Hepatic stellate cell (primary cell): ENCODE data around the gene NHS.

ENCODE experiments used
- DNase-seq: peaks from one replicate; pipeline ENCODE4 v3.0.0; 2011; ENCODE audit warnings: low spot score

Gene NHS

DNA sequence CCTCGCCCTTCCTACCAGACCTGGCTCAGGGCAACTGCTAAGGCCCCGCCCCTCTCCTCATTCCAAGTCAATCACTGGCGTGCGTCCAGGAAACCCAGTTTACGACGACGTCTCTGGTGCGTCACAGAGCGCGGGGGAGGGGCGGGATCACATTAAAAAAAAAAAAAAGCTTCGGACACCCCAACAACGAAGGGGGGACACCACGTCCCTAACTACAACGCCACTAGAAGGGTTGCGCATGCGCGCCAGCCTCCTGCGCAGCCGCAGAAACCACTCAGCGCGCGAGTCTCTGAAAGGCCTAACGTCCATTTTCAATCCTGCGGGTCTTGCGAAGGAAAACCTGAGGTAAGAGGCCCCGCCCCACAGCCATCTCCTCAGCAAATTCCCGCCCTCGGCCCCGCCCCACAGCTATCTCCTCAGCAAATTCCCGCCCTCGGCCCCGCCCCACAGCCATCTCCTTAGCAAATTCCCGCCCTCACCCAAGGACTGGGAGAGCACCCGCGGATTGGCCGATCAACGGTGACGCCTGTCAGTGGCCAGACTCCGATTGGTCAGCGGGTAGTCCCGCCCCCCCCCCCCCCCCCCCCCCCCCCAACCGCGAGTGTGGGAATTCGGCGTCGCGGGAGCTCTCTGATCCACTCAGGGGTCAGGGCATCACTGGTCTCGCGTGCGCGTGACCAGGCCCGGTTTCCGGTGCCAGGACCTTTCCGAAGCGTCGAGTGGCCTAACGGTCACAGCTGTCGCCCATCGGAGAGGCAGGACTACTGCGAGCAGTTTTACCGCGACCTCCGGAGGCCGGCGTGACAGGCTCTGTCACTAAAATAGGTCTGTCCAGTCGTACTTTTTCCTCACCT lies 362.1 kb downstream of the NHS start, which contains the start of gene SCML1:
TSS of gene SCML1 (plus strand) at position 638 of the 854 bp plus-strand sequence. CDS start 6,694 bp downstream, outside the sequence.
- DNase-seq, result peak; percentile 86

DNA sequence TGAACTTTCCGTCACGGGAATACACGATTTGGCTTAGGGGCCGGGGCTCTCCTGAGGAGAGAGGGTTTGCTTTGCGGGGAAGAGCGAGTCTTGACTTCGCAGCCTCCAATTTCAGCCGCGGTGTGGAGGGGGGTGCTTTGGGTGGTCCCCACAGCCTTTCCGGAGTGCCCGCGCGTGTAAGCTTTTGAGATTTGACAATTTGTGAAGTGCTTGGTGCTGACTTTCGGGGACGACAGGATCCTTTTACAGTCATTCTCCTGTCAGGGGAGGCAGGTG lies 362.6 kb downstream of the NHS start:
- DNase-seq, result no peak

DNA sequence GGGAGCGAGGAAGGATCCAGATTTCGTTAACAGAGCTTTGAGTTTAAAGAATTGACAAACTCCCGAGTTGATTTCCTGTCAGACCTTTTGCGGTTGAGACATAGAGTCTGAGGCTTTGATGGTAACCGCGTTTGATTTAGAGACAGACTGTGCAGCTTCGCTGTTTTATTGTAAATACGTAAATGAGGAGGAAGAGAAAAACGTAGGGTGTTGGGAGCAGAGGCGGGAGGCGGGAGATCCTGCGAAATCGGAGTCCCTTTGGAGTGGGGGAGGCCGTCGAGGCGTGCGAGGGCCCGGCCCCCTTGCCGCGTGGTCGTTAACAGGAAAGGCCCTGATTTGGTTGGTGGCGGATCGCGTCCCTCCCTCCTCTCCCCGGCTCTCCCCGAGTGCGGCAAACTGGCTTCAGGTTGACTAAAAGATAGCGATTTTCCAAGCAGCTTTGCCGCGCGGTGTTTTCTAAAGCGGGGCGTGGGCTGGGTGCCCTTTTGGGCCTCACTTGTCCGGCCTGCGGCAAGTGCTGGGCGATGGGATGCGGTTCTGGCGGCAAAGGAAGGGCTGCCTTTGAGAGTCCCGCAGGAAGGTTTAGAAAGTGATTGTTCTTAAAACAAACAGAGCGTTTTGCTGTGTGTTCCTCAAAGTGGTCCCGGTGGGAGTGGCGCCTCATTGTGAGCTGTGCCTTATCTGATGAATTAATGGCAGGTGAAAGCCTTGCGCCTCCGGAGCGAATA lies 363.1 kb downstream of the NHS start:
- DNase-seq, result peak; percentile 9

DNA sequence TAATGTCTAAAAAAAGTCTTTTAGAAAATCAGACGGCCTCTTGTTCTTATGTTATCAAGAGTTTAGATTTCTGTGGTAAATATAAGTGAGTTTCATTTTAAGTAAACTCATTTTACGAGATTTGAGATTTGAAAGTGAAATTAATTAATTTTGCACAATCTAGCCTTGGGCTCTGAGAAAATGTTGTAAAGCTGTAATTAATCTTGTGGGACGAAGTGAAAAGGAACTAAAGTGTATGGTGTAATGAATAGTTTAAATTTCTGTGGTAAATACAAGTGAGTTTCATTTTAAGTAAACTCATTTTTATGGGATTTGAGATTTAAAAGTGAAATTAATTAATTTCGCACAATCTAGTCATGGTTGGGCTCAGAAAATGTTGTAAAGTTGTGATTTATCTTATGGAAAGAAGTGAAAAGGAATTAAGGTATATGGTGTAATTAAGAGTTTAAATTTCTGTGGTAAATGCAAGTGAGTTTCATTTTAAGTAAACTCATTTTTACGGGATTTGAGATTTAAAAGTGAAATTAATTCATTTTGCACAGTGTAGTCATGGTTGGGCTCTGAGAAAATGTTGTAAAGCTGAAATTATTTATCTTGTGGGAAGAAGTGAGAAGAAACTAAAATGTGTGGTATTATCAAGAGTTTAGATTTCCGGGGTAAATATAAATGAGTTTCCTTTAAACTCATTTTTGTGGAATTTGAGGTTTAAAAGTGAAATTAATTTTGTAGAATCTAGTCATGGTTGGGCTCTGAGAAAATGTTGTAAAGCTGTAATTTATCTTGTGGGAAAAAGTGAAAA lies 363.9 kb downstream of the NHS start:
- no peak for DNase-seq

DNA sequence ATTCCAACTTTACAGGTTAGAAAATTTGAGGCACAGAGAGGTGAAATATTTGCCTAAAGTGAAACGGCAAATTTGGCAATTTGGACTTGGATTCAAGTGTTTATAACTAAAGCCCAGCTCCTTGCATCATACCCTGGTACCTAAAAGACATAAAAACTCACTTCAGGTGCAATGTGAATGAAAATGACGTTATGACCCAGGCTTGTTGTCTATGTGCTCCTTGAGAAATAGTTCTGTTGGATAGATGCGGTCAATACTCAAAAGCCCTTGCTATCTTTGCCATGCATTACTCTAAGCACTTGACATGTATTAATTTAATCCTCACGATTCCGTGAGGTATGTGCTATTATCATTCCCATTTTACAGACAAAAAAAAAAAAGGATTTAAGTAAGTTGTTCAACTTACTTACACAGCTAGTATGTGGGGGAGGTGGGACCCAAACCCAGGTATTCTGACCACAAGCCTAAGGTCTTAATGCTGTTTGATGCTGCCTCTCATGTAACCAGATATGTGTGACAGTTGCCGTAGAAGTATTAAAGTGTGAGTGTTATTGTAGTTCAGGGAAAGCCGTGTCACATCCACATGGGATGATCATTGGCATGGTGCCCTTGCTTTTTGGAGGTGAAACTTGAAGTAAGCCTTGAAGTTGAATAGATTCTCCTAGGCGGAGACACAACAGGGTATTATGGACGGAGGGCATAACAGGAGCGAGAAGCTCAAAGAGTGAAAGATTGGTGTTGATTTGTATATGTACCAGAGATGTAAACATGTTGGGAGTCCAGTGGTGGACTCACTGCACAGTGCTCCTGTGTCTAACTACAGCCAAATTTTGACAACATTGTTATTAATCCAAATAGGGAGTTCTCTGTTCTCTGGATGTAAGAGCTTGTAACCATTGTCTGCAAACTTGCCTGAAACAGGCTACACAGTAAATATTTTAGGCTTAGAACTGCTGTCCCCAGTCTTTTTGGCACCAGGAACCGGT lies 365.4 kb downstream of the NHS start:
- no peak for DNase-seq

DNA sequence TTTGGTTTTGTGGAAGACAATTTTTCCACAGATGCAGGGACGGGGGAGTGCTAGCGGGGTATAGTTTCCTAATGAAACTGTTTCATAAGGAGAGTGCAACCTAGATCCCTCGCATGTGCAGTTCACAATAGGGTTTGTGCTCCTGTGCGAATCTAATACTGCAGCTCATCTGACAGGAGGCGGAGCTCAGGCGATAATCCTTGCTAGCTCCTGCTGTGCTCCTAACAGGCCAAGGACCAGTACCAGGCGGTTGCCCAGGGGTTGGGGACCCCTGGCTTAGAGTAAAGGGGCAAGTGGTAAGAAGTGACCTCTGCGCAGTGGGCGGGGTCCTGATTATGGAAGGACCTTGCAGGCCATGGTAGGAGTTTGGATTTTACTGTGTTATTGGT lies 366.1 kb downstream of the NHS start:
- no peak for DNase-seq

DNA sequence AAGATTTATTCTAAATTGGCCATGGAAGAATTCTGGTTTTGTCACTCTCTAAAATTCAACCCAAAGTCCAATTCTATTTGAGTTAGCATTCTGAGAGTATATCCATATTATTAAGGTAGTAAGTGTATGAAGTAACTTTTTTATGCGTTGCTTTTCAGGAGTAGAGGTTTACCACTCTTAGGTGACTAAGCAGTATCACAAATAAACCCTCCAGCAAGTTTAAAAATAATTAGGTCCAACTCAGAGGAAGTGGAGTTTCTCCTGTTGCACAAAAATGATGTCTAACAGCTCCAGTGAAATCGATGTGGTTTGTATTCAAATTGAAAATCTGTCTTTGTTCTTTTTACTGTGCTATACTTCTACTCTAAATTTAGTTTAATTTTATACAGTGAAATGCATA lies 368.9 kb downstream of the NHS start:
- no peak for DNase-seq

DNA sequence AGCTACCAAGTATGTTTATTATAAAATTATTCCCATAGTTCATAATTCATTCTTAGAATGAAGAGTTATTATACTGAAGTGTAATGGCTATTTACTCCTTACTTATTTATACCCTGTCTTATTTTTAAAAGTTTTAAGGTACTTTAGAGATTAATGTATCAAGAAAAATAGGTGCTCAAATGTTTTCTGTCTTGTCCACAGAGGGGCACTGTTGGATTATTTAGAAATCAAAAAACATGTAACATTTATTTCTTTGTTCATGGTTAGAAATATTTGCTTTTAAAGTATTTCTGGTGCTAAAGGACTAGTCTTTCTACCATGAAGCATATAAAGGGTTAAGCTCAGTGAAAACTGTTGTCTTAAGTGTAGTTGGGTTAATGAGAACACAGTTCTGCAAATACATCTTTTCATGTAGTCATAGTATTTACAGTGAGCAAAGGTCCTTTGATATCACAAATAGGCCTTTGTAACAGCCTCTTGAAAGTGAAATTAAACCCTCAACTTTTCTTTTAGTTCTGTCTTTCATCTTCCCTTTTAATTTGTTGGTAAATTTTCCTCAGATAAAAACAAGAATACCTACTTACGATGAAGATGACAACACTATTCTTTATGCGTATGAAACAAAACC lies 370.0 kb downstream of the NHS start:
- DNase-seq, result no peak

DNA sequence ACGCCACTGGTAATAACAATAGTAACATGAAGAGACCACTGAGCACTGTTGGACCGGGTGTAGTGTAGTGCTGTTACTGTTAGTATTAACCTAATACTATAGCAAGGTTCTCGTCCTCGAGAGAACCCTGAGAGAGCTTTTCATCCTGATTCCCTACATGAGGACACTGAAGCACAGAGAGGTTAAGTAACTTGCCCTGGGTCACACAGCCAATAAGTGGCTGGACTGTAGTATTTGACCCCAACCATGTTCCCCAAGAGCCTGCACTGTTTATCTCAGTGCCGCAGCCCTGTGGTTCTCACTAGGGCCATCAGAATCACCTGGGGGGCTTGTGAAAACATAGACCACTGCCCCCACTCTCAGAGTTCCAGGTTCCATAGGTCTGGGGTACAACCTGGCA lies 372.7 kb downstream of the NHS start:
- no peak for DNase-seq

DNA sequence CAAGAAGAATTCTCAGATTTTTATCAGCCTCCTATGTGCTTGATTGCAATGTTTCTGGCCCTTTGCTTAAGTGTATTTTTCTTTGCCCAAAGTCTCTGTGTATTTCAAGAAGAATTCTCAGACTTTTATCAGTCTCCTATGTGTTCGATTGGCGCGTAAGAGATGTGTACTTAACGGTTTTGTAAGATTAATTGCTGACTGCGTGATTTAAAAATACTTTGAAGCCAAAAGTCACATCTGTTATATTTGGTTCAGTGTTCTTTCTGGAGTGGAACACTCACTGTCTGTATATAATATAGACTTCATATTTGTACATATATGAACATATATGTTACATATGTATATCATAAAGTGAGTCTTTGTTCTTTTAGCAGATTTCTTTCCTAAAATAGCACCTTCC lies 373.7 kb downstream of the NHS start:
- no peak for DNase-seq

DNA sequence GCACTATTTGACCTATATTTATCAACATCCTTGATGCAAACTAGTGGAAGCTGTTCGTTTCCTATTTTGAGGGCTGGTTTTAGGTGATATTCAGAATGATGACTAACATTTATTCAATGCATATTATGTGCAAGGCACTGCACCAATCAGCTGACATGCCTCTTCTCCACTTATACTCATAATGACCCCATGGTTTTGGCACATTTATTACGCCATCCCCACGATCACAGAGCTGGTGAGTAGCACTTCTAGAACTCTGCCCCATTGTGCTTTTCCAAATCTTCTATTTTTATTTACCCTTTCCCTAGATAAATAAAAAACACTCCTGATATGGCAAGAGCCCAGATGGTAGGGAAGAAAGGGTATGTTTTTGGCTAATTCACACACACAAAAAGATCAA lies 375.4 kb downstream of the NHS start:
- no peak for DNase-seq

DNA sequence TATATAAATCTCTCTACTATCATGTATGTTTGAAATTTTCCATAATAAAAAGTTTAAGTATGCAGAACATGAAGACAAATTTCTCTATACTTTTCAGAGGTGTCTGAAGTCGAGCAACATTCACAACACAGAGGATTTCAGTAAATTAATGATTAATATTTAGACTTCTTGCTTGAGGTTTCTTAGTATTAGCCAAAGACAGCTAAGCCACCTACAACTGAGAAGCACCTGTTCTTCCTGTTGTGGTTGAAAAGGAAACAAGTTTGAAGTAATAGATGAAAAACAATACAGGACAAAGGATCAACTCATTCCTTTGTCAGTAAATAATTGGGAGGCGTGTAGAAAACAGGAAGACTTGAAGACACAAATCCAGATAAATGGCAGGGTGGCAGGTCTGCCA lies 383.4 kb downstream of the NHS start:
- no peak for DNase-seq

DNA sequence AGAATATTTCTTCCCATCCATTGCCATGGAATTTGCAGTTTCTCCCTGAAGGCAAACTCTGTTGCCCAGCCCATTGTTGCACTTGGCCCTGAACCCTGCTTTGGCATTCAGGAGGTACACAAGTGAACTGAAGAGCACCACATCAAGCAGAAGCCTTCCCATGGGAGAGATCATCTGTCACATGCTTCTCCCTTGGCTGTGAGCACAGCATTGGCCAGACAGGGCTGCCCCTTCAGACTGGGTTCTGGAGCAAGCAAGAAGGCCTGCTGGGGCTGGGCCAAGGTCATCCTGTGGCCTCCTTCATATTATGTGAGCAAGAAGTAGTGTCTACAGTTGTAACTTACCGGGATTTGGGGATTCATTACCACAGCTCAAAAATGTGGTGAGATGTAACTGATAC lies 385.0 kb downstream of the NHS start:
- DNase-seq, result no peak

DNA sequence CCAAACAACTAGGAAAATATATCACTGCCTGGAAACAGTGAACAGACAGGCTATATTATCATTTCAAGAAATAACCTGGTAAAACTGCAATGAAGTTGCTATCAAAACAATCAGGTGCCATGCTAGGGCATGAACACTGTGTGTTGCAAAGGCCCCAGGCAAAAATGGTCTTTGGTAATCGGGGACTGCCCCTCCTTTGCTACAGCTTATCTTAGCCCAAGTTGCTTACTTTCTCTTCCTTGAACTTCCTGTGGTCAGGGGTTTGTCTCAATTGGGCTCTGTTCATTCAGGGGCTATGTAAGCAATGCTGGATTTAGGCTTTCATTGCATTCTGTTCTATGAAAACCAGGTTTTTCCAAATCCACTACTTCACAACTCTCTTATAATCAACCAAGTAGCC lies 392.7 kb downstream of the NHS start:
- no peak for DNase-seq

DNA sequence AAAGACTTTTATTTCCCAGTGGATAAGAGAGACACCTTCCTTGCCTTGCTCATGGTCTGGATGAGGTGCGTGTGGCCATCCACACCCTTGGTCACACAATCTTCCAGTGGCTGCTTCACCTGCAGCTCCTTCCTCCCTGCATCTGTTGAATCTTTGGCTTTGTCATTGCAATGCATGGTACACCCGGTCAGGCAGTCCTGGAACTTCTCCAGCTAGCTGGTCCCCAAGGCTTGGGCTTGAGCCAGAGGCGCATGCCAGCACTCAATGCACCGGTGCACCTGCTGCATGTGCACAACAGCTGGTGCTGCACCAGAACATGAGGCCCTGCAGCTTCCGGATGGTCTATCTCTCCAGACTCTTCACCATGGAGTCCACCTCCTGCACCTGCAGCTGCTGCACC lies 394.0 kb downstream of the NHS start:
- DNase-seq, result no peak

DNA sequence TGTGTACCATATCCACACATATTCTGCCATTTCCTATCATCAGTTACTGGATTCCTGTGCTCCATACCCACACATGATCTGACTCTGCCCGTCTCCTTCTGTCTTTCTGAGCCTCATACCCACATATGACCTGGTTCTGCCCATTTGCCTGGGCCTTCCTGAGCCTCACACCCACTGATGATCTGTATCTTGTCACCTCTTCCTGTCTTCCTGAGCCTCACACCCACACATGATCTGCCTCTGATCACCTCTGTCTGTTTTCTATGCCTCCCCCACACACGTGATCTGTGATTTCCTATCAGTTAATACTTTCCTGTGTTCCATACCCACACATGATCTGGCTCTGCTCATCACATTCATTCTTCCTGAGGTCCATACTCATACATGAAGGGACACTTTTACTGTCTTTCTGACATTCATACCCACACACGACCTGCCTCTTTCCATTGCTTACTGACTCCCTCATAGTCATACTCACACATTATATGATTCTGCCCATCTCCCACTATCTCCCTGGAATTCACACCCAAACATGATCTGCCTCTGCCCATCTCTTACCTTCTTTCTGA lies 394.8 kb downstream of the NHS start:
- DNase-seq, result no peak

DNA sequence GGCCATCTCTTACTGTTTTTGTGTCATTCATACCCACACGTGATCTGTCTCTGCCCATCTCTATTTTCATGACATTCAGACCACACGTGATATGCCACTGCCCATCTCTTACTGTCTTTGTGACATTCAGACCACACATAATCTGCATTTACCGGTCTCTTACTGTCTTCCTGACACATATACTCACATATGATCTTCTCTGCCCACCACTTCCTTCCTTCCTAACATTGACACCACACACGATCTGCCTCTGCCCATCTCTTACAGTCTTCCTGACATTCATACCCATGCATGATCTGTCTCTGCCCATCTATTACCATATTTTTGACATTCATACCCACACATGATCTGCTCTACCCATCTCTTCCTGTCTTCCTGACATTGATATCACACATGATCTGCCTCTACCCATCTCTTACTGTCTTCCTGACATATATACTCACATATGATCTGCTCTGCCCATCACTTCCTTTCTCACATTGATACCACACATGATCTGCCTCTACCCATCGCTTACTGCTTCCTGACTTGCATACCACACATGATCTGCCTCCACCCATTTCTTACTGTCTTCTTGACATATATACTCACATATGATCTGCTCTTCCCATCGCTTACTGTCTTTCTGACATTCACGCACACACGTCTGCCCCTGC lies 398.3 kb downstream of the NHS start:
- no peak for DNase-seq

DNA sequence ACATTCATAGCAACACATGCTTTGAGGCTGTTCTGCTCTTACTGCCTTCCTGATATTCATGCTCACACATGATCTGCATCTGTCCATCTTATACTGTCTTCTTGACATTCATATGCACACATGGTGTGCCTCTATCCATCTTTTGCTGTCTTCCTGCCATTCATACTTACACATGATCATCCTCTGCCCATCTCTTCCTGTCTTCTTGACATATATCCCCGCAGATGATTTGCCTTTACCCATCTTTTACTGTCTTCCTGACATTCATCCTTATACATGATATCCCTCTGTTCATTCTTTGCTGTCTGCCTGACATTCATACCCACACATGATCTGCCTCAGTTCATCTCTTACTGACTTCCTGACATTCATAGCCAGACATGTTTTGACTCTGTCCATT lies 399.1 kb downstream of the NHS start:
- DNase-seq, result no peak

DNA sequence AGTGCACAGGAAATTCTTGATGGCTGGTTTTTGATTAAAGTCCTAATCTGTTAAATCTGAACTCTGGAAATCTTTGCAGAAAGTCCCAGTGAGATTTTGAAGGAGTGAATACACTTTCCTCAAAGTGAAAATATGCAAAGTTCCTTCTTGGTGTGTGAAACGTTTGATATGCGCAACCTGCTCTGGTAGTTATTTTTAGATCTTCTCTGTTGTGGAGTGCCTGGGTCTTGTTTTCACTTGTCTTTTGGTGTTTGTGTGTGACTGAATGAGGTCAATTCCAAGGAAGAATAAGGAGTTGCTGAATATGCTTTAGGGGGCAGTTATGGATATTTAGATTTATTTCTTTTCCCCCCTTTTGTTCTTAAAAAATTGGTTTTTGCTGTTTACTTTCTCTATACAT lies 404.0 kb downstream of the NHS start:
- no peak for DNase-seq

DNA sequence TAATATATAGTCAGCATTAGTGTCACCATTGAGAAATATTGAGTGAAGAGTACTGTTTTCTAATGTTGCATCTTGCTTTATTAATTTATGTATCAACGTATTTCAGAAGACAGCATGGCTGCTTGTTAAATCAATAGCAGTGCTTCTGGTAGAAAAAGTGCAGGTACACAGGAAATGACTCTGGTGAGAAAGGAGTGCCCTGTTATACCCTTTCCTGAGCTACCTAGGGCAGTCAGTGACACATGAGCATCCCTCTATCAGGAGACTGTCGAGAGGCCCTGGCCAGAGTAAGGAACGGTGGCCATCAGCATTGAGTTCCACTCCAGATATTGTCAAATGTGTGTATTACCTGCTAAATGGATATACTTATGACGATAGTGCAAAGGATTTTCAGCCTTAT lies 404.4 kb downstream of the NHS start:
- no peak for DNase-seq
